CD14-positive monocyte (primary cell): Measurements from ENCODE around the gene THSD4. TPM values are rescaled to one million over a fixed set of nuclear protein-coding genes. Genes with fewer than 3 reads are reported as not detected.

Experiments
- DNase-seq, 3 donors: peaks; one replicate each; pipeline ENCODE4 v3.0.0-alpha.2; 2011 to 2022
- H2AFZ ChIP-seq: 2 replicates; pipeline ENCODE4 v1.6.0; 2012; ENCODE audit warnings: mild to moderate bottlenecking, low read depth, low read length, inconsistent platforms; ENCODE audit not compliant: insufficient read depth, poor library complexity, severe bottlenecking
- H3K27ac ChIP-seq, 2 donors: 1 replicate in 1 of 2; 2 replicates in 1 of 2; pipeline ENCODE4 v1.5.1; 2012 to 2013; ENCODE audit warnings: low read length in 2 of 2, control low read depth in 1 of 2, inconsistent platforms in 1 of 2, low read depth in 1 of 2, mild to moderate bottlenecking in 1 of 2
- H3K27me3 ChIP-seq, 2 donors: one replicate each; pipeline versions ENCODE4 v1.6.0 to v1.6.1; 2011 to 2013; ENCODE audit warnings: low read length in 2 of 2; ENCODE audit not compliant: control insufficient read depth in 2 of 2, insufficient read depth in 2 of 2
- H3K36me3 ChIP-seq, 2 donors: replicated peaks in 1 of 2; 1 replicate in 1 of 2; 2 replicates in 1 of 2; pipeline versions ENCODE4 v1.5.1 to v1.6.1; 2012 to 2013; ENCODE audit warnings: low read length in 2 of 2, control low read depth in 1 of 2, inconsistent platforms in 1 of 2, mild to moderate bottlenecking in 1 of 2; ENCODE audit not compliant: insufficient read depth in 2 of 2, control insufficient read depth in 1 of 2
- H3K4me1 ChIP-seq, 2 donors: 1 replicate in 1 of 2; 2 replicates in 1 of 2; pipeline versions ENCODE4 v1.5.1 to v1.6.1; 2012 to 2013; ENCODE audit warnings: low read length in 2 of 2, control low read depth in 1 of 2, inconsistent platforms in 1 of 2, mild to moderate bottlenecking in 1 of 2, moderate library complexity in 1 of 2; ENCODE audit not compliant: insufficient read depth in 2 of 2, control insufficient read depth in 1 of 2
- H3K4me2 ChIP-seq: replicated peaks from 2 replicates; pipeline ENCODE3; 2012; ENCODE audit warnings: low read length, moderate library complexity, mild to moderate bottlenecking; ENCODE audit not compliant: poor library complexity, severe bottlenecking; ENCODE audit errors: extremely low read depth
- H3K4me3 ChIP-seq, 3 experiments: fragments of 200-600 bp in 1 of 3; sonication (generic) in 1 of 3; replicated peaks in 1 of 3; 1 replicate in 2 of 3; 2 replicates in 1 of 3; pipeline ENCODE4 v1.5.1; 2011 to 2013; ENCODE audit warnings: low read length in 3 of 3, mild to moderate bottlenecking in 3 of 3, control low read depth in 2 of 3, low read depth in 2 of 3, inconsistent platforms in 1 of 3, moderate library complexity in 1 of 3
- H3K79me2 ChIP-seq: 2 replicates; pipeline ENCODE4 v1.6.0; 2012; ENCODE audit warnings: mild to moderate bottlenecking, control low read depth, inconsistent platforms, low read length, moderate library complexity; ENCODE audit not compliant: insufficient read depth
- H3K9ac ChIP-seq: 2 replicates; pipeline ENCODE4 v1.6.0; 2017; ENCODE audit warnings: low read length, mild to moderate bottlenecking; ENCODE audit not compliant: insufficient read depth, poor library complexity, severe bottlenecking
- H3K9me3 ChIP-seq, 2 donors: replicated peaks in 1 of 2; 1 replicate in 1 of 2; 2 replicates in 1 of 2; pipeline versions ENCODE4 v1.5.1 to v1.6.1; 2012 to 2013; ENCODE audit warnings: low read length in 2 of 2, control low read depth in 1 of 2; ENCODE audit not compliant: control insufficient read depth in 1 of 2, insufficient read depth in 1 of 2
- H4K20me1 ChIP-seq: 2 replicates; pipeline ENCODE4 v1.6.0; 2012; ENCODE audit warnings: mild to moderate bottlenecking, low read length, control low read depth, moderate library complexity; ENCODE audit not compliant: insufficient read depth
- H3K27ac Mint-ChIP-seq, 7 donors: one replicate each; pipeline ENCODE4 v1.8.0; 2020; ENCODE audit warnings: mild to moderate bottlenecking in 7 of 7, mixed read lengths in 7 of 7, moderate library complexity in 6 of 7, inconsistent platforms in 2 of 7
- H3K27me3 Mint-ChIP-seq, 3 donors: one replicate each; pipeline ENCODE4 v1.8.0; 2021 to 2022; ENCODE audit warnings: low read depth in 3 of 3, mild to moderate bottlenecking in 3 of 3, mixed read lengths in 3 of 3, moderate library complexity in 3 of 3, inconsistent platforms in 1 of 3
- H3K36me3 Mint-ChIP-seq, 2 donors: one replicate each; pipeline ENCODE4 v1.8.0; 2020; ENCODE audit warnings: mixed read lengths in 2 of 2, inconsistent platforms in 1 of 2, mild to moderate bottlenecking in 1 of 2
- H3K4me1 Mint-ChIP-seq: one replicate; pipeline ENCODE4 v1.8.0; 2020; ENCODE audit warnings: mild to moderate bottlenecking, mixed read lengths
- H3K4me3 Mint-ChIP-seq, 2 donors: one replicate each; pipeline ENCODE4 v1.8.0; 2020; ENCODE audit warnings: mild to moderate bottlenecking in 2 of 2, mixed read lengths in 2 of 2, moderate library complexity in 1 of 2
- H3K9me3 Mint-ChIP-seq, 7 donors: one replicate each; pipeline ENCODE4 v1.8.0; 2020 to 2022; ENCODE audit warnings: mixed read lengths in 7 of 7, mild to moderate bottlenecking in 6 of 7, moderate library complexity in 6 of 7, inconsistent platforms in 2 of 7
- CTCF ChIP-seq: fragments of 200-600 bp; IDR thresholded peaks from one replicate; pipeline ENCODE4 v1.8.0; 2022; ENCODE audit warnings: antibody characterized with exemption, mild to moderate bottlenecking
- WGBS: methylation state at CpG from one replicate; pipeline ENCODE4 v1.1.5; 2013; ENCODE audit warnings: missing lambda C conversion rate; ENCODE audit not compliant: insufficient coverage; 5-methylcytosine and 5-hydroxymethylcytosine counted together
- intact Hi-C, 2 donors: fragments of 100-400 bp; cut with micrococcal nuclease; formaldehyde crosslinking; loops; one replicate each; pipeline versions ENCODE4 v1.15.0 to v1.15.1; 2023
- polyA plus RNA-seq, 3 donors: library from polyadenylated mRNA; depleted of rRNA in 1 of 3; unstranded in 2 of 3; stranded (reverse) in 1 of 3; fragments of 300-500 nt in 2 of 3; fragments of >200 nt in 1 of 3; fragmentation: Illumina TruSeq in 2 of 3; gene quantifications; 1 replicate in 2 of 3; 2 replicates in 1 of 3; pipeline ENCODE4 v1.2.3, GENCODE V29; 2012 to 2021

THSD4 gene
- polyA plus RNA-seq, 3 donors, result not detected

- H3K27ac ChIP-seq, result no peak overlapping the region
- intact Hi-C loops, result loop anchor here in 1 of 2 donors (10.0 kb wide), 1 partner anchor 55 kb away; no protein-coding TSS in a partner anchor
- H3K27me3 ChIP-seq, result no peaks in the 10 kb centered on the region
- no peaks in the 10 kb centered on the region for H3K9me3 ChIP-seq
- no peaks in the 10 kb centered on the region for H4K20me1 ChIP-seq
- TF ChIP-seq CTCF, result no peak
- H3K9ac ChIP-seq, result no peak overlapping the region
- no peaks in the 10 kb centered on the region for H3K36me3 Mint-ChIP-seq
- no peak overlapping the region for H2AFZ ChIP-seq
- no peaks in the 10 kb centered on the region for H3K4me1 Mint-ChIP-seq
- H3K4me2 ChIP-seq, result no peak overlapping the region
- peaks cover 0 to 8% (median 5%) of the 10 kb centered on the region in 7 donors for H3K9me3 Mint-ChIP-seq
- no peaks in the 10 kb centered on the region for H3K4me1 ChIP-seq
- peaks cover 0 to 9% (median 8%) of the 10 kb centered on the region in 3 donors for H3K27me3 Mint-ChIP-seq
- H3K4me3 Mint-ChIP-seq, result no peak overlapping the region
- no peak for DNase-seq
- H3K27ac Mint-ChIP-seq, result no peak overlapping the region
- WGBS, result no CpG with 5 or more reads among the region's 2 CpGs
- H3K36me3 ChIP-seq, result no peaks in the 10 kb centered on the region
- no peaks in the 10 kb centered on the region for H3K79me2 ChIP-seq
- H3K4me3 ChIP-seq, result no peak overlapping the region
Observed at GRCh38 chr15:71259866-71260265, 144.6 kb downstream of the THSD4 start.

GRCh38 chr15:71261418-71261817 is 146.1 kb downstream of the THSD4 start:
- WGBS, result no CpG with 5 or more reads among the region's 2 CpGs
- H3K27me3 ChIP-seq, result no peaks in the 10 kb centered on the region
- TF ChIP-seq CTCF, result no peak
- peaks cover 0 to 15% (median 9%) of the 10 kb centered on the region in 7 donors for H3K9me3 Mint-ChIP-seq
- no peak overlapping the region for H3K4me3 Mint-ChIP-seq
- H3K4me1 Mint-ChIP-seq, result no peaks in the 10 kb centered on the region
- no peaks in the 10 kb centered on the region for H3K4me1 ChIP-seq
- H3K36me3 ChIP-seq, result no peaks in the 10 kb centered on the region
- intact Hi-C loops, result no loop called here
- H3K79me2 ChIP-seq, result no peaks in the 10 kb centered on the region
- H3K9ac ChIP-seq, result no peak overlapping the region
- no peaks in the 10 kb centered on the region for H4K20me1 ChIP-seq
- H3K4me2 ChIP-seq, result no peak overlapping the region
- H3K9me3 ChIP-seq, result peaks cover 0 to 8% of the 10 kb centered on the region in 2 donors
- no peak overlapping the region for H3K27ac Mint-ChIP-seq
- peaks cover 0 to 10% (median 9%) of the 10 kb centered on the region in 3 donors for H3K27me3 Mint-ChIP-seq
- H3K27ac ChIP-seq, result no peak overlapping the region
- no peaks in the 10 kb centered on the region for H3K36me3 Mint-ChIP-seq
- no peak overlapping the region for H3K4me3 ChIP-seq
- DNase-seq, result no peak
- no peak overlapping the region for H2AFZ ChIP-seq
